GM19043 (cell line): ENCODE data around the gene S100A10.

ENCODE experiments used
- ATAC-seq: cut with Tn5 transposase; IDR thresholded peaks from one replicate; pipeline ENCODE4 v1.9.1; 2021; ENCODE audit warnings: low read depth; ENCODE audit not compliant: unreplicated experiment

Gene S100A10, protein sequence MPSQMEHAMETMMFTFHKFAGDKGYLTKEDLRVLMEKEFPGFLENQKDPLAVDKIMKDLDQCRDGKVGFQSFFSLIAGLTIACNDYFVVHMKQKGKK

DNA sequence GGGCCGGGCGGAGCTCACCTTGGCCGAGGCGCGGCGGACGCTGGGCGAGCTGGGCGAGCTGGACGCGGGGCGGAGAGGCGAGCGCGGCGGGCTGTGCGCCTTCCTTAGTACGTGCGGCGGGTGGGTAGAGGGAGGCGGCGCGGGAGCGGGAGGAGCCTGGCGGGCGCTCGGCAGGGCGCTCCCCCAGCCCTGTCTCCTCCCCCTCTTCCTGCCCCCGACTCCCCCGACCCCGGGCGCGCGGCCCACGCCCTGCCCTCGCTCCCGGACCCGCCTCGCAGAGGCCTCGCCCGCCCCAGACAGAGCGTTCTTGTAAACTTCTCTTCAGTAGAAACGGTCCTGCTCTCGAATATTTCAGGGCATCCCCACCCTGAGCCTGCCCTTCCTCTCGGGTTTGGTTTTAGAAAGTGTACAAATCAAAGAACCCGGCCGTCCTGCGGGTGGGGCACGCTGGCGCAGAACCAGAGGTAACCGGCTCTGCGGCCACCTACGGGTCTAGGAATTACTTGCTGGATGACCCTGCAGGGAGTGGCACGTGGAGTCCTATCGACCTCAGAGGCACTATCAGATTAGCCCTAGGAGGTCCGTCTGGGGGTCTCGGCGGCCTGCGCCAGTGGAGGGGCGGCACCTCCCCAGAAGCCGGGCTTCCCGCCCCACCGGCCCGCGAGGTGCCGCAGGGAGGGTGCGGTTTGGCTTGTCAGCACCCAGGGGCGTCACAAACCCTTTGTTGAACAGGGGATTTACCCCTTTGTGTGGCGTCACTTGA, at the start of gene S100A10:
Gene S100A10, minus strand, starts transcription at position 126 of the 763 bp plus-strand sequence. CDS start 7,629 bp downstream, outside the sequence.
- ATAC-seq: no peak

DNA sequence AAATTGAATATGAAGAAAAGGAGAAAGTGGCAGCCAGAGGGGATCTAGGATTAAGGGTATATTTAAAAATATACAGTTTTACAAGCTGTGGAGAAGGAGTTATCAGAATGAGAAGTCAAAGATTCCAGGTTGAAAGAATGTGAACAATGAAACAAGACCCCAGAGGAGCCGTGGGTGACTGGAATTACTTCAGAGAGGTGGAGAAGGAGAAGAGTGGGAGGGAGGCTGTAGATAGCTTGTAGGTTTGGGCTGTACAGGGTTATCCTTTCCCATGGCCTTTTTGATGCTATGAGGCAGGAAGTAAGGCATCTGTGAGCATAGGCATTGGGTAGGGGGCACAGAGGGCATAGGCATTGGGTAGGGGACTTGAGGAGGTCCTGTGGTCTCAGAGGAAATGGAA, 48.4 kb upstream of the S100A10 start:
- ATAC-seq: no peak

DNA sequence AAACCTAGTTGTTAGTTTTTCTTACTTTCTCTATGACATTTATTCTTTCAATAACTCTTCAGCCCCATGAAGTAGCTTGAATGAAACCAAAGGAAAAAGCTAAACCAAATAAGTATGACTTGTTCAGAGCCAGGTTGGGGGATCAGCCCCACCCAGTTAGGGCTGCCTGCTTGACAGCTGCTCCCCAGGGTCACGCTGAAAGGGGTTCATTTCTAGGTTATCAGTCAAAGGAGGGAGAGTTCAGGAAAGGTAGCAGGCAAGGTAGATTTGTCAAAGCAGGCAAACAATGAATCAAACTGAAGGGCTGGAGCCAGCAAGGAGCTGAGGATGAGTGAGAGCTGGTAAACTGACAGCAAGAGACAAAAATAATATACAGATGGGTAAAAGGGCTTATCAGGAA, 46.2 kb upstream of the S100A10 start:
- ATAC-seq: no peak

DNA sequence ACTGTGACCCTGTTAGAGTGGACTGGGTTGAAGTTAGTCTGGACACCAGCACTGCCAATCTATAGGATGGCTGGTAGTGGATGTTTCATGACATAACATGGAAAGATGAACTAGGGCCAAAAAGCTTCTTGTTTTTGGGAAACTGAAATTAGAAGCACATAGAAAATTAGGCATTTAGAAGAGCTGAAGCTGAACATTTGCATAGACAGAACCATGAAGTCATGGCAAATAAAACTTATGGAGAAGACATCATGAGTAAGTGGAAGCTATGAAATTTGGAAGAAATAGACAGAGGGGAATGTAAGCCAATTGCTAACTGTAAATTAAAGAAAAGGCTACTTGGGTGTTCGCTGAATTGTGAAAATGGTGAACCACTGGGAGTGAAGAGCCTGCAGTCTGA, 45.8 kb upstream of the S100A10 start:
- ATAC-seq: no peak

DNA sequence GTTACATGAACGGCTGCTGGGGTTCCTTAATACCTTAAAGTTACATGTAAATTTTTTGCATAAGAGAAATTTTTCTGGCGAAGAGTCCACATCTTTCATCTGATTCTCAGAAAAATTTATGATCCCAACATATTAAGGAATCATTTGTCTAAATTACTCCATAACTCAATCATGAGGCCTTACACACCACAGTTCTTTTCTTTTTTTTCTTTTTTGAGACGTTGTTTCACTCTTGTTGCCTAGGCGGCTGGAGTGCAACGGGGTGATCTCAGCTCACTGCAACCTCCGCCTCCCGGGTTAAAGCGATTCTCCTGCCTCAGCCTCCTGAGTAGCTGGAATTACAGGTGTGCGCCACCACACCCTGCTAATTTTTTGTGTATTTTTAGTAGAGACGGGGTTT, 45.2 kb upstream of the S100A10 start:
- ATAC-seq: no peak

DNA sequence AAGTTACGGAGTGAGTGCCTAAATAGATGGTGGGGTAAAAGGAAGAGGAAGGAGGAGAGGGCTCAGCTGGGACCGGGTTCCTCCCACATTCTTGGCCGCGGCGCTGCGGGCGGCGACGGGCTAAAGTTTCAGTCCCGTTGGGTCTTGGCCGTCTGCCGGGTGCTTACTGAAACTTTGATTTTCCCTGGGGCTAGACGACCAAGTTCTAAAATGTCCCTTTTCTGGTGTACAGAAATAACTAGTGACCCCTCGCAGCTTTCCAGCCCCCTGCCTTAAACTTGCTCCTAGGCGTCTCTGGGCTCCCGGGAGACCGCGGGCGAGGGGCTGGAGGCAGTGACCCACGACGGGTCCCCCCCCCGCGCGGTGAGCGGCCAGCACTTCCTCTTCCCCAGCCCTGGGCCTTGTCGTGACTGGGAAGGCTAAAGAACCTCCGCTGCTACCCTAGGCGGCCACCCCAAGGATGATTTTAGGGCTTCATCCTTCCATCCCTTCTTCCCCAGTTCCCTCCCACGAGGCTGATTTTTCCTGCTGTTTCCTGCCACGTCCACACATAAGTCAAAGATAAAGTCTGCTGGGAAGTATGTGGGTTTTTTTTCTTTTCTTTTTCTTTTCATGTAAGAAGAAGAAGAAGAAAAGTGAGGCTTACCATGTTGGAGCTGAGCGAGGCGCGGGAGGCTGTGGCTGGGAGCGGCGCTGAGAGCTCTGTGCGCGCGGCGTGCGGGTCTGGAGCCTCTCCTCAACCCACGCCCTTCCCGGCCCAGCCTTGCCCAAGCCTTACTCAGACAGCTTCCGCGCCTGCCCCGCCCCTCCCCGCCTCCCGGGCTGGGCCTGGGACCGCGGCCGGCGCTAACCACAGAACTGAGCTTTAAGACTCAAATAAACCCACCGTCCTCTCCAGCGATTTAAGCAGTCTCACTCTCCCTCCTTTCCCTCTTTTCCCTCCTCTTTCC, 42.9 kb upstream of the S100A10 start, which contains the start of gene S100A11:
Gene S100A11, minus strand, starts transcription at position 738 of the 950 bp plus-strand sequence. Its CDS starts 89 bp downstream, at position 649.
- ATAC-seq: peak; percentile 37

DNA sequence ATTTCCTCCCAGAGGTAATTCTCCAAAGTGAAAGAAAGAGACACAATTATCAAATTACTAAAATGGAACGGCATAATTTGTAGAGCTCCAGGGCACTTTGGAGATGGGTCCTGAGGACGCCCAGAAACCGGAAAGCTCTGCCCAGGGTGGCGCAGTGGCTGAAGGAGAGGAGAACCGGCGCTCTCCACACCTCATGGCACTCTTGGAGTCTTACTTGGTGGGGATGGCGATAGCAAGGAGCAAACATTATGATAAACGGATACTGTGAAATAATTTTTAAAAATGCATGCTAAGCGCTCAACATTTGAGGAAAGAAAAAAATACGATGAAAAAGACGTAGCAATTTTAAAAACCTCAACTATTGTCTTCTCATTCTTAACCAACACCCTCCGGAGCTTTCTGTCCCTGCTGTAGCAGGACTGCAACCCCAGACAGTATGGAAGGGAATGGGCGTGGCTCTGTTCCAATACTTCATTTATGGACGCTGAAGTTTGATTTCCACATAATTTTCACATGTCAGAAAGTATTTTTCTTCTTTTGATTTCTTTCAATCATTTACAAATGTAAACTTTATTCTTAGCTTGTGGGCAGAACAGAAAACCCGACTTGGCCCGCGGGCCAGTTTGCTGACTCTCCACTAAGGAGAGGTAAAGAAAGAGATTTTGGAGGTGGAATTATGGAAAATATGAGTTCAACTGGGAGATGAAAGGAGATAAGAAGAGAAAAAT, 42.0 kb upstream of the S100A10 start:
- no peak for ATAC-seq

DNA sequence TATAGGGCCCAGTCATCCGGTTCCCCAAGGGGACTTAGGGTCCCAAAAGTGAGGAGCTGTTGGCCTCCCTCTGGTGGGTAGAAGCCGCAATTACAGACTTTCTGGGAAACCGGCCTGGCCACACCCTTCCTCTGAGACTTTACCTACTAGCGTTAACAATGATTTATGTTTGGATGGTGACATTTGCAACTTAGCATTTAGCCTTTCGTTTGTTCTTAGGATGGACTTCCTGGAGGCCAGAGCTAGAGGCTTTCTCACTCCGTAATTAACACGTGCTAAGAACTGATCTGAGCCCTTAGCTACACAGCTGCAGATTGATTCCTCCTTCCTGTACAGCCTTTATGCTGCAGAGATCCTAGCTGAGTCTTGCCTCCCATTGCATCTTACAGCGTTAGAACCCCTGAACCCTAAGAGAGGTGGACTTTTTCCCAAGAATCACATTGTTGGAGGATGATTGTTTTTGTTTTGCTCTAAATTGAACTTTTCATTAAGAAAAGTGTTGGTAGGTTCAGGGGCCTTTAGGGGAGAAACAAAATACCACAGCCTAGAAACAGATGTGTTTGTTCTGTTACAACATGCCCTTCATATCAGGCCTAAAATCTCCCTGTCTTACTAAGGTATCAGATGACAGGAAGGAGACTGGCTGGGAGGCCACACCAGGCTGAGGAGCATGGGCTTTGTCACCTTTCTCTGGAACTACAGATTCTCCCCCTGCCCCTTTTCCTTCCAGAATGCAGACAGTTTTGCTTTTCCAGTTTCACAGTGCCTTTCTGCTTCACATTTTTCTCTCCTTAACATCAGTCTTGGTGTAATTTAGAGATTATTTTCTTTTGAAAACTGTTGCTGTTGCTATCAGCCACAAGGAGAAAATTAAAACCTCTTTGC, 41.2 kb upstream of the S100A10 start:
- peak; percentile 42 for ATAC-seq

DNA sequence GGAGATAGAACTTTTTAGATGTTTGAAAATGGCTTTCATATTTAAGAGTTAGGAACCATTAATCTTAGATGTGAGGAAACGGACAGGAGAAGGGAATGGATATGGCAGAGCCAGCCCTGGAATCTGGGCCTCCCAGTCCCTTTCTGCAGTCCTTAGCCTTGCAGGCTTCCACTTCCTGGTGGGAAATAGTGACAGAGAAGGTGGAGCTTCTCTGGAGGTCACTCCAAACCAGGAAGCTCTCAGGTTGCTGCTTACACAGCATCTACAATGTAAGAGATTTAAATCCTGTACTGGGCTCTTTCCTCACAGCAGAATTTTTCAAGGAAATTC, 40.6 kb upstream of the S100A10 start:
- no peak for ATAC-seq

DNA sequence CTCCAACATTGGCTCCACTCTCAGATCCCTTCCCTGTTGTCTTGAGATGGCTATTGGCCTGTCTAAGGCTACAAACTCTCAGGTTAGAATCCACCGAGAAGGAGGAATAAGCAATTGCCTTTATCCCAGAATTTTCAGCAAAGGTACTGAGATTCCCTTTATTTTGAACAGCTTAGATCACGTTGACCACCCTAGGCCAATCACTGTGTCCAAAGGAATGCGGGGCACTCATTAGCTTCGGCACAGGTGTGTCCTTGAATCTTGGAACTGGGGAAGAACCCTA, 36.2 kb upstream of the S100A10 start:
- ATAC-seq: no peak

DNA sequence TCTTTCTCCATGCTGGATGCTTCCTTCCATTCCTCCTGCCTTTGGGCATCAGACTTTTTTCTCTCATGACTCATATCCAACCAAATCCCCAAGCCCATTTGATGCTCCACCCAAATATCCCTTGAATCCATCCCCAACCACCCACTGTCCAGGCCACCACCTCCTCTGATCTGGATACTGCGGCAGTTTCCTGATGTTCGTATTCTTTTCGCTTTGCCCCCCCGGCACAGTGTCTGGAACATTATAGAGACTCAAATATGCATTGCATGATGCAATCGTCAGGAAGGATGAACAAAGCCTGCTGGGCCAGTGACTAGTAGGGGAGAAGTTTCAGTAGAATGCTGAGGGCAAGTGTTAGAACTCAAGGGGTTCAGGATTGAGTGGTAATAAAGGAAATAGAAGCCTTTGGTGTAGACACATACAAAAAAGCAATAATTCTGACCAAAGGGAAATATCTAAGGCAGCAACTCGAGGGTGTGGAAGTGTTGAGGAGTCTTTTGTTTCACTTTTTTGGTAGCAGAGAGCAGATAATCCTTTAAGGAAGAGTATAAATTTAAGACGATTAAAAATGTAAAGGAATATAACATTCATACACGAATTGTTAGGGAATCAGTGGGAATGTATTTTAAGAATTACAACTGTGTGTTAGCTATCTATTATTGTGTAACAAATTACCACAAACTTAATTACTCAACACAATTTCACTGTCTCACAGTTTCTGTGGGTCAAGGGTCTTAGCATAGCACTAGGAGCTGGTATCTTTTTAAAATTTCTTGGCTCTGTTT, 35.7 kb upstream of the S100A10 start:
- ATAC-seq: no peak

DNA sequence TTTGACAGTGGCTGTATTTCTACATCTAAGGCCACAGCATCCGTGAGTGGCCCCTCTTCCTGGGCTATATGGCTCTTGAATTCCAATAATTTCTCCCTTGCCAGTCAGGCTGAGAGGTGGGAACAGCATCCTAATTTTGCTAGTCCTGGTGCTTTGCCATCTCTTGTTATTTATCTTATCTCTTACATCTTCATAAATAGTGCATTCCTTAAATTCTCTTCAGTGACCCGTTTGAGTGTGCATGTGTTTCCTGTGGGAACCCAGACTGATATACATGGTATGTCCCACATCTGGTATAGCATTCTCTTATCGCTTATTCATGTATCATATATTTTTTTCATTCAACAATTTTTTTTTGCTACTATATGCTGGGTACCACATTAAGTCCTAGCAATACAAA, 33.2 kb upstream of the S100A10 start:
- ATAC-seq: no peak

DNA sequence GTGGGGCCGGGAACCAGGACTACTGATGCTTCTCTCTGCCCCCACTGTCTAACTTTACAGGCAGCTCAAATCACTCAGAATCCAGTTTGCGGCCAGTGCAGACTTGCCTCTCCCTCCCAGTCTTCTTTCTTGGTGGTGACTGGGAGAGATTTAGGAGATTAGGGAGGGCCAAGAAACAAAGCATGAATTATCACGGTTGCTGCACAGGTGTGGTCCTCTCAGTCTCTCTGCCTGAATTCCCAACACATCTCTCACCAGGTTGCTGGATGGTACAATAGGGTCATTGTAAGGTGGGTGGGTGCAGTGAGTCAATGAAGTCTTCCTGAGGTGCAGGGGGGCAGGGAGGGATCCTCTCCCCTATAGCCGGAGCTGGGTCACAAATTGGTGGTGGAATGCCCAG, 30.6 kb upstream of the S100A10 start:
- no peak for ATAC-seq

DNA sequence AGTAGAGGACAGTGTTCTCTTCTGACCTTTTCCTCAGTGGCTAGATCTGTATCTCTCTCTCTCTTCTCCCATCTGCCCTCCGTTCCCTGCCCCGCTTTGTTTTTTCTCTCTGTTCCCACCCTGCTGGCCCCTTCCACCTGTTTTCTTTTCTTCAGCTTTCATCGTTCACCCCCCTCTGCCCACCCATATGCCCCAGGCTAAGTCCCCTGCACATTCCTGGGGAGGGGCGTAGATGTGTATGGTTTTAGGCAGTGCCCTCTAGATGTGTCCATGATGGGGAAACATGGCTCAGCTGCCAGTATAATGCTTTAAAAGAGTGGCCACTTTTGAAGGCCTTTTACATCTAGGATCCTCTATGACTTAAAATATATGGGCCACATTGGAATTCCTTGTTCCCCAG, 29.6 kb upstream of the S100A10 start:
- no peak for ATAC-seq

DNA sequence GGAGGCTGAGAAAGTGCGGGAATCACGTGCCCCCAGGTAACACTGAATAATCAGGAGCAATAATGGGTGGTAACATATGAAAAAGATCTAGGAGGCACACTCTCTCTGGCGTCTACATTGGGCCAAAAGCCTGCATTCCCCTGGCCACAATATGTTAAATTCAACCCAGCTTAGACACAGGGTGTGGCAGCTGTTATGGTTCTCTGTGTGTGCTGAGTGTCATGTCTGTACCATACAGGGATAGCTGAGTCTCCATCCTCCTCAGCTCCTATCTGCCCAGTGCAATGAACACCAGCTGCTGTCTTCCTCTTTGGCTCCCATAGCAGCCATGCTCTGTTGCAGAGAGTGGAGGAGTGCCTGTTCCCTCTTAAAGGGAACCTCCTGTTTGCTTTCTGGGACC, 28.8 kb upstream of the S100A10 start:
- no peak for ATAC-seq

DNA sequence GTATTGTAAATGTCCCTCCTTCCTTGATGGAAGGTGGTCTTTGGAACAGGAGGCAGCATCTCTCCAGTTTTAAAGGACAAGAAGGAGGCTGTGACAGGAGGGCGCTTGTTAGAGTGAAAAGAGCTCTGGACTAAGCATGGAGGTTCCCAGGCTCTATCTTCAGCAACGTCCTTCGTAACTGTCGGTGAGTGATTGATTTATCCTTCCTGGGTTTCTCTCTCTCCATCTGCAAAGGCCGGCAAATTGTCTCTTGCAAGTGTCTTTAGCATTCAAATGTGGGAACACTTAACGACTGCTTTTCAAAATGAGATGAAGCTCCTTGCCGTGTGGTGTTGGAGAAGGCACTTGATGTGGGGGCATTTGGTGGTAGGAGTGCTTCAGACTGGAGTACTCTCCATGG, 27.9 kb upstream of the S100A10 start:
- ATAC-seq: no peak

DNA sequence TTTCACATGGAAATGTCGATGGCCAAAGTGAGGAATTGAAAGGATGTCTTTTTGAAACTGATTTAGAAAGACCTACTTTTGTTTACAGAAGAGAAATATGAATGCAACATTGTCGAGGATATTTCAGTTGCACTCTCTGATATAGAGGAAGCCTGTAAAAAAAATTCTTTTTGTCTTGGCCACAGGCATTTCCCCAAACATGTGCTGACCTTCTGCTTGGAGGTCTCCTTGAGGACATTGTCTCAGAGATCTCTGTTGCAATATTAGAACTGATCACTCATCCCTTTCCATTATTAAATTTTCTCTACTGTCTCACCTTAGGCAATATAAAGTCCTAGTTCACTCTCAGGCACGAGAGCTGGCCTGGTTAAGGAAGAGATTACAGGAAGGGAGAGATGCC, 27.2 kb upstream of the S100A10 start:
- no peak for ATAC-seq

DNA sequence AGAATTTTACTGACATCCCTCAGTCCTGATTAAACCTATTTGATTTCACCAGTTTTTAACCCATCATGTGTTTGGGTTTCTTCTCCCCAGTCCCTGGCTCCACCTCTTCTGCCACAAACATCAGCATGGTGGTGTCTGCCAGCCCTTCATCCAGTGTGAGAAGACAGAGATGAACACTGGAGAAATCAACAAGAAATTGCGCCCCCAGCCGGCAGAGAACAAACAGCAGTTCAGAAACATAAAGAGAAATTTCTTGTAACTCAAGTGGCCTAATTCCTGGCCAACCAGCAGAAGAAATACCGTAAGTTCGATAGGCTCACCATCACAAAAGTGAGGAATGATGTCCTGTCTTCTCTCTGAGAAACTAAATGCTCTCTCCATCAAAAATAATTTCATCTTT, 24.9 kb upstream of the S100A10 start:
- no peak for ATAC-seq

DNA sequence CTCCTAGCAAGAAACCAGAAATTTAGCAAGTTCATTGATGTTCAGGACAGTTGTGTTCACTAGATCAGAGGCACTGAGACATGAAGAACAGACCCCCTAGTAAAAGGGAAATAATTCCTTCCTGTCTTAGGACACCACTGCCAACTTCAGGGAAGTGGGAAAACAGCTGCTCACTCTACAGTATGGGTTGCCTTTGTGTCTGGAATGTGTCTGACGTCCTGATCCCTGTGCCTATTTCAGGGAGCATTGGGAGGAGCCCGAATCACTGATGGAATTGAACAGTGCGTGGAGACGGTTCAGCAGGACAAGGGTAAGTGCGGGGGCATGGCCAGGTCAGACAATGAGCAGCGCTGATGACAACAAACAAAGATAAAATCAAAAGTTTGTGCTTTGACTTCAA, 22.1 kb upstream of the S100A10 start:
- ATAC-seq: no peak
